HL-60/S4 (cell line): Measurements from ENCODE around the gene MICB.

Experiments used
- in situ Hi-C: fragments of 300-500 bp; cut with MboI; formaldehyde crosslinking; loops from 2 replicates; pipeline ENCODE4 v1.14.3; 2022; ENCODE audit warnings: low sequenced_read_pairs

Gene MICB

DNA sequence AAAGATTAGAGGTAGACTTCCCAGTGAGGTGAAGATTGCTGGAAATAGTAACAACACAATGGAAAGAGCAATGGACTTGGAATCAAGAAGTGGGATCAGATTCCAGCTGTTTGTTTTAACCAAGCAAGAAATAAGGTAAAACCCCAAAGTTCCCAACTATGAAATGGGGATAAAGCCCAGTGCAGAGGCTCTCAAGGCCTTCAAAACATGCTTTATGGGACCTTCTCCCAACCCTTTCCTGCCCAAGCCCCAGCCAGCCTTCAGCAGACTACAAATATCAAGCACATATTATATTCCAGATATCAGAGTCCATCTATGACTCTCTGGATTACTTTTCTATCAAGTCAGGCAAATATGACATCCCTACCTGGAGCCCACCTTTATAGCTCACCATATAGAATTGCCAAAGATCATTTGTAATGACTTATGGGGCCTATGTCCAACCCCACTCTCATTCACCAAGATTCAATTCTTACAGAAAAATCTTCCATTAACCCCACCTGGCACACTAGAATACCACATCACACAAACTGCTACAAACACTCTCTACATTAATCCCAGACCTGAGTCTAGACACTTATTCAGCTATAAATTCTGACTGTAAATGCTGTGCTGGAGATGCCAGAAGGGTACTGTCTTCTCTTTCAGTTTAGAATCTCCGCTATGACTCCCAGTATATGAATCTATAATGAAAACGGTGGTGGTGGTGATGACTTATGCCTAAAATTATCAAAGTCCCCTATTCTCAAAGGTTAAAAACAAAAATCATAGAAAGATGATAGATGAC lies 37.8 kb downstream of the MICB start:
- in situ Hi-C loops: no loop called here

DNA sequence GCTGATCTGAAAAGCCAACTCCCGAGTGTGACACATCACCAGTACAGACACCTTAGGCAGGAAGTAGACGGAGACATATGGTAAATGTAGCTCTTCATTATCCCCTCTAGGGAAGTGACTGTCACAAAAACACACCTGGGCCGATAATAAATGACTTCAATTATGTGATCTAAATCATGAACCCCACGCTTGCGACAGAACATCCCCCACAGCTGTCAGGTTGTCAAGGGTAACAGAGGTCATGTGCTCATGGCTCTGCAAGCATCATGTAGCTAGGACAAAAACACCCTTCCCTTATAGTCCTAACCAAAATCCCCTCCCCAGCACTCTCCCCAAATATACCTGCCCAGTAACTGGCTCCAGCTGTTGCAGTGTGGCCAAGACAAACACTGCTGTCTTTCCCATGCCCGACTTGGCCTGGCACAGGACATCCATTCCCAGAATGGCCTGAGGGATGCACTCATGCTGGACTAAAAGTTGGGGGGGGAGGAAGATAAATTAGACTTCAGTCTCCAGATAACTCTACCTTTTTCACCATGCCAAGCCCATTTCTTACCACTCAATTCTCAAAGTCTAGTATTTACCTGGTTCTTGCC lies 41.0 kb downstream of the MICB start:
- in situ Hi-C loops: no loop called here

DNA sequence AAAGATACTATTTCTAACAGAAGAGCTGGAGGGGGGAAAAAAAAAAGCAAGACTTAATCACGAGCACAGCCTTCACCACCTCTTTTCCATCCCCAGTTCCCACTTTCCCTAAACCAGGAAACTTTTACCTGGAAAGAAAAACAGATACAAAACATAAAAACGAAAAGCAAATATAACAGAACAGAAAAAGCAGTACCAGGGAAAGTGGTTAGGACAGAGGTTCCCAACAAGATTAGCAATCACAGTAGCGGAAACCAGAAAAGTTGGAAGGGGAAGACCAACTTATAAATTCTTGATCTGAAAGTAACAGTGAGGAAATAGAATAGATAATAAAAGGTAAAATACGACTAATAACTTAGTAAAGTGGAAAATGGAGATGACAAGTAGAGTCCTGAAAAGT lies 42.7 kb downstream of the MICB start:
- in situ Hi-C loops: no loop called here

GRCh38 chr6:31541059-31541657 lies 43.2 kb downstream of the MICB start:
- in situ Hi-C loops: no loop called here

DNA sequence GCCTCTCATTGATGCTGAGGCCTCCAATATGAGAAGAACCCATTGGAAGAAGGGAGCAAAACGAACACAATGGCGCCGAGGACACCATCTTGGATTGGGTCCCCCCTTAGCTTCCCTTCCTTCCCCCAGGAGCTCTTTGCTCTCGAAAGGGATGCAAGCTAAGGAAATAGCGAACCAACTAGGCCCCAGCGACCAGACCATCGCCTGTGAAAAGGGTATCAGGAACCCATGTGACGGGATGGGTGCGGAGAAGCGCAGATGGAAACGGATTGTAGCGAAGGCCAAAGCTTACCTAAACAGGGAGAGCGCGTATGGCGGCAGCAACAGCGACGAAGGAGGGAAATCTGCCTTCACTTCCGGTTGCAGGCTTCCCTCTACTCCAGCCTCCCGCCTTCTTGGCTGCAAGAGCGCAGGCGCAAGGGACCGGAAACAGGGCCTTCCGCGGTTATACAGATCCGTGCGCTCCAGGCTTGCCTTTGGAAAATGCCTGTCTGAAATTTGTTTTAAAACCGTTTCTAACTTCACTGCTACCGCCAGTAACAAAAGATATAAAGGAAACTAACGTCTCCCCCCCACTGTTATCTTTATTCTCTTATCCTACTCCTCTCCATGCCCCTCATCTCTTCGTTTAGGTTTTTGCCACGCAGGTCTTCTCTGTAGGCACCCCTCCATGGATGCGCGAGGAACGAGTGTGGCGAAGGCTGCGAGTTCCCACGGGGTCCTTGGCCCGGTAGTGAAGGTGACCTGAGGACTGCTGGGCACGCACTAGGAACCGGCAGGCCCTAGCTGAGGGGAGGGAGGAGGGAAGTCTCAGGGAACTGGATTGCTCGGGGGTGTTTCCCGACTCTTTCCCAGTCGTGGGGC lies 43.9 kb downstream of the MICB start, which contains the start of gene DDX39B:
TSS of gene DDX39B (minus strand) at position 346 of the 864 bp plus-strand sequence. CDS start 1,471 bp downstream, outside the sequence.
- in situ Hi-C loops: no loop called here

GRCh38 chr6:31543639-31544038 lies 45.7 kb downstream of the MICB start:
- in situ Hi-C loops: no loop called here

- in situ Hi-C loops: no loop called here
Observed at GRCh38 chr6:31544676-31545075, 46.7 kb downstream of the MICB start.

GRCh38 chr6:31545291-31545690 lies 47.3 kb downstream of the MICB start:
- in situ Hi-C loops: no loop called here

- in situ Hi-C loops: no loop called here
Observed at GRCh38 chr6:31546339-31546957, 48.5 kb downstream of the MICB start, which contains the start of gene ATP6V1G2. Gene ATP6V1G2 (minus strand): TSS chr6:31546608. CDS start chr6:31546559, 49 bp downstream.

DNA sequence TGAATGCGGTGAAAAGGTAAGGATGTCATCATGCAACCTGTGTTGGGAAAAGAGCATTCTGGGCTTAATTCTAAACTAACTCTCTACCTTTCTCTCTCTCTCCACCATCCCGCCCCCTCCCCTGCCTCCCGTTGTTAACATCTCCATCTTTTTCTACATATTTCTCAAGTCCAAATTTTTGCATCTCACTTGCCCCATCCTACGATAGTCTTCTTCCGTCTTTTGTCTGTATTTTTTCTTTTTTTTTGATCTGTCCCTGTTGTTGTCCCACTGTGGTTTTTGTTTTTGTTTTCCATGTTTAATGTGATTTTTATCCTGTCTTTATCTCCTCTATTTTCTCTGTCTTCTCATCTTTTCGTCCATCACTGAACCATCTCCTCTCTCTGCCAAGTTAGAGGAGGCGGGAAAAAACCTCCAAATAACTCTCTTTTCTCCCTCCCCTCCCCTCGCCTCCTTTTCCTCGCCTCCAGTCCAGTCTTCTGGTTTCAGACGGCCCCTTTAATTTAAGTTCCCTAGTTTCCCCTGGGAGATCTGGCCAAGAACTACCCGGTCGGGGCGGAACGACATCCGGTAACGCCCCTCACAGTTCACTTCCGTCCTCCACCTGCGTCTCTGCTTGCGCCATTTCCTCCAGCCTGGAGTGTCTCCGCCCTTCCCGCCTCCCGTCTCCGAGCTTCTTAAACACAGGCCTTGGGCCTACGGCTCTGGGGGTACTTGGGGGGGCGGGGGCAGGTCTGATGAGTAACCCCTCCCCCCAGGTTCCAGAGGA lies 49.2 kb downstream of the MICB start, which contains the start of gene NFKBIL1:
TSS of gene NFKBIL1 (plus strand) at position 651 of the 769 bp plus-strand sequence. CDS start at position 738, 87 bp downstream.
- in situ Hi-C loops: no loop called here

- in situ Hi-C loops: no loop called here
Observed at GRCh38 chr6:31547727-31548543, 50.0 kb downstream of the MICB start.

- in situ Hi-C loops: no loop called here
Observed at GRCh38 chr6:31548544-31548873, 50.6 kb downstream of the MICB start.

DNA sequence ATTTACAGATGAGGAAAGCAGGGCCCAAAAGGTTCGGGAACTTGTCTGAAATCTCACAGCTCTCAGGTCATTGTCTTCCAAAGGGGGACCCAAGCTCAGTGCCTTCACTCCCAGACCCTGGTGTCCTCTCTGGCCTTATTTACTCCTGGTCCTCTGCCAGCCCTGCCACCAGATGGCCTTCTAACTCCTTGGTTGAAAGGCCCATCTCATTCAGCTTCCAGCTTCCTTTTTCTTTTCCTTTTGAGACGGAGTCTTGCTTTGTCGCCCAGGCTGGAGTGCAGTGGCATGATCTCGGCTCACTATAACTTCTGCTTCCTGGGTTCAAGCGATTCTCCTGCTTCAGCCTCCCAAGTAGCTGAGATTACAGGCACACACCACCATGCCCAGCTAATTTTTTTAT lies 53.4 kb downstream of the MICB start:
- in situ Hi-C loops: loop anchor here (5.0 kb wide), 1 partner anchor 46 kb away; no protein-coding TSS in a partner anchor

- in situ Hi-C loops: no loop called here
Observed at GRCh38 chr6:31556307-31556706, 58.4 kb downstream of the MICB start.

GRCh38 chr6:31557443-31558317 lies 59.7 kb downstream of the MICB start:
- in situ Hi-C loops: no loop called here

DNA sequence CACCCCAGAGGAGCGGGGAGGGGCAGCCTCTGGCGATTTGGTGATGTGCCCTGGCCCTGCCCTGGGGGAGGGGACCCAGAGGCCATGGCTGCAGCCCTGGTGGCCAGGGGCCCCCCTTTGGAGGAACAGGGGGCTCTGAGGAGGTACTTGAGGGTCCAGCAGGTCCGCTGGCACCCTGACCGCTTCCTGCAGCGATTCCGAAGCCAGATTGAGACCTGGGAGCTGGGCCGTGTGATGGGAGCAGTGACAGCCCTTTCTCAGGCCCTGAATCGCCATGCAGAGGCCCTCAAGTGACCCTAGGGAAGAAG lies 60.3 kb downstream of the MICB start:
- in situ Hi-C loops: no loop called here

DNA sequence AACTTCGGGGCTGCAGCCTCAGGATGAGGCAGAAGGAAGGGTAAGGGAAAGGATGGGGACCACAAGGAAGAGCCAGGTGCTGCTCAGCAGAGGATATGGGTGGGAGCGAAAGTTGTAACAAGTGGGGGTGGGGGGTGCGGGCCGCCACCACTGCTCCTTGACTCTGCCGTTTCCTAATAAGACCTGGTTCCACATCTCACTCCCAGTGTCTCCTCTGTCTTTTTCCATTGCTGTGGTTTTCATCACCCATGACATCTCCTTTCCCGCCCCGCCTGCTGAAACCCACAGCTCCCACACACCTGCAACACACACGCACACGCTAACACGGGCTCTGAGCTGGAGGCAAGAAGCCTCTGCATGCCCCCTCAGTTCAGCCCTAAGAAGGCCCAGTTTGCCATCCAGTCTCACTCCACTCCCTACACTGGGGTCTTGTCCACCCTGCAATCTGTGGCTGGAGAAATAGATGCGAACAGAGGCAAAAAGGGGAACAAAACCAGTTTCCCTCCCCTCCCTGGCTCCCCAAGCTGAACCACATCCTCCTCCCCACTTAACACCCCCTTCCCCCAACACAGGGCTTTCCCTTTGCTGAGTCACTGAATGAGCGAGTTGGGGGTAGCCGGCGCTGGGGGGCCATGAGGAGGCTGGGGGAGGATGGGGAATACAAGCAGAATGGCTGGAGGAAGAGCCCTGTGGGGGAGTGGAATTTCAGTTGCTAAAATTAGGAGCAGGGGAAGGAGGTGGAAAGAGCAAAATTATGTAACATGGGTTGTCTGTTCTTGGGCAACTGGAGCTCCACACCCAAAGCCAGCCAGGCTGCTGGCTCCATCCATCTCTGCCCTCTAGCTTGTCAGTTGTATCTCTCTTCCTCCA lies 60.9 kb downstream of the MICB start:
- in situ Hi-C loops: no loop called here
